Mucosa of descending colon (tissue), 3 donors: ENCODE data around the gene OMP. TPM values are rescaled to one million over a fixed set of nuclear protein-coding genes. Genes with fewer than 3 reads are reported as not detected.
A peak's percentile ranks its signal among the peaks of the same experiment; 100 is the strongest.

Source experiments
- ATAC-seq: fragments of 200-7000 bp; cut with Tn5 transposase; one replicate; pipeline ENCODE4 v1.9.1; 2020; ENCODE audit warnings: mild to moderate bottlenecking, moderate library complexity
- DNase-seq, 3 donors: peaks; one replicate each; pipeline ENCODE4 v3.0.0-alpha.2; 2020
- H3K36me3 ChIP-seq: fragments of 200-600 bp; one replicate; pipeline ENCODE4 v1.8.0; 2021; ENCODE audit warnings: low read depth, mild to moderate bottlenecking
- H3K4me1 ChIP-seq: fragments of 200-600 bp; one replicate; pipeline ENCODE4 v1.8.0; 2021; ENCODE audit warnings: low read depth, mild to moderate bottlenecking
- H3K4me3 ChIP-seq: fragments of 200-600 bp; one replicate; pipeline ENCODE4 v1.8.0; 2021; ENCODE audit warnings: mild to moderate bottlenecking
- H3K9me3 ChIP-seq: fragments of 200-600 bp; one replicate; pipeline ENCODE4 v1.8.0; 2021; ENCODE audit warnings: mild to moderate bottlenecking
- CTCF ChIP-seq: fragments of 200-600 bp; IDR thresholded peaks from one replicate; pipeline ENCODE4 v1.8.0; 2022; ENCODE audit warnings: antibody characterized with exemption, mild to moderate bottlenecking
- intact Hi-C, 2 donors: fragments of 100-400 bp; cut with DNase I in 1 of 2; cut with micrococcal nuclease in 1 of 2; formaldehyde crosslinking; loops; one replicate each; pipeline versions ENCODE4 v1.11.0 to v1.11.1; 2022; cut with DNase I, micrococcal nuclease
- total RNA-seq, 3 donors: library from RNA; stranded (reverse); fragmentation: NEBNext Ultra II Directional in 2 of 3; extraction: Animal tissue kit (Norgen Biotek cat#: 25700) in 2 of 3; gene quantifications; one replicate each; pipeline versions ENCODE4 v1.2.1 to v1.2.4, GENCODE V29; 2021 to 2023
- donor health status: DM: no; HTN: no; CAD: no; lungs with moderate emphysema.
- donor health status: DM: no; HTN: no; CAD: no.
- donor health status: DM: no; HTN: yes; CAD: no.

OMP gene
- total RNA-seq, 3 donors from 2014 or later: 10.3 to 21.1 (median 11.3) TPM

- TF ChIP-seq CTCF: no peak
- peaks cover 93% of the 10 kb centered on the region for H3K4me1 ChIP-seq
These were observed 15.8 kb upstream of the OMP start for GRCh38 chr11:77086521-77087472.

GRCh38 chr11:77087723-77088225 lies 14.9 kb upstream of the OMP start:
- intact Hi-C loops: no loop called here
- H3K4me1 ChIP-seq: peaks cover 84% of the 10 kb centered on the region
- DNase-seq: peak; percentile 19 to 48 (median 47)

More at GRCh38 chr11:77086521-77087472, 15.8 kb upstream of the OMP start:
- Histone ChIP-seq H3K4me3 (no peak overlapping the region), H3K9me3 (no peaks in the 10 kb centered on the region), H3K36me3 (no peaks in the 10 kb centered on the region)
- intact Hi-C loops: no loop called here
- DNase-seq (peak; percentile 88 to 91 (median 90)), ATAC-seq (peak; percentile 79)

GRCh38 chr11:77088236-77089003 lies 14.2 kb upstream of the OMP start:
- peaks cover 77% of the 10 kb centered on the region for H3K4me1 ChIP-seq
- intact Hi-C loops: no loop called here
- no peak for TF ChIP-seq CTCF
- DNase-seq: peak; percentile 69 to 75 (median 72)
- no peak overlapping the region for H3K4me3 ChIP-seq
- no peaks in the 10 kb centered on the region for H3K9me3 ChIP-seq
- ATAC-seq: peak; percentile 42
- no peaks in the 10 kb centered on the region for H3K36me3 ChIP-seq

More at GRCh38 chr11:77087723-77088225, 14.9 kb upstream of the OMP start:
- H3K9me3 ChIP-seq: no peaks in the 10 kb centered on the region
- TF ChIP-seq CTCF: no peak
- H3K36me3 ChIP-seq: no peaks in the 10 kb centered on the region
- H3K4me3 ChIP-seq: no peak overlapping the region
- ATAC-seq: no peak

- Histone ChIP-seq H3K36me3 (no peaks in the 10 kb centered on the region), H3K4me1 (peaks cover 73% of the 10 kb centered on the region), H3K9me3 (no peaks in the 10 kb centered on the region), H3K4me3 (no peak overlapping the region)
- ATAC-seq (no peak), DNase-seq (peak in 2 of 3 donors; percentile 37 to 42)
- intact Hi-C loops: no loop called here
- TF ChIP-seq CTCF: no peak
These were observed 13.6 kb upstream of the OMP start for GRCh38 chr11:77089004-77089545.

GRCh38 chr11:77090046-77090372 lies 12.6 kb upstream of the OMP start:
- Histone ChIP-seq H3K36me3 (no peaks in the 10 kb centered on the region), H3K9me3 (no peaks in the 10 kb centered on the region), H3K4me1 (peaks cover 73% of the 10 kb centered on the region), H3K4me3 (no peak overlapping the region)
- ATAC-seq: no peak
- TF ChIP-seq CTCF: no peak
- DNase-seq: no peak
- intact Hi-C loops: loop anchor here (5.0 kb wide), 1 partner anchor 43 kb away; no protein-coding TSS in a partner anchor
